ENCODE results near the gene PDK2.

PDK2 gene

GRCh38 chr17:50080096-50080480, 15.1 kb upstream of the PDK2 start:
- DNase-seq = no peak

DNA sequence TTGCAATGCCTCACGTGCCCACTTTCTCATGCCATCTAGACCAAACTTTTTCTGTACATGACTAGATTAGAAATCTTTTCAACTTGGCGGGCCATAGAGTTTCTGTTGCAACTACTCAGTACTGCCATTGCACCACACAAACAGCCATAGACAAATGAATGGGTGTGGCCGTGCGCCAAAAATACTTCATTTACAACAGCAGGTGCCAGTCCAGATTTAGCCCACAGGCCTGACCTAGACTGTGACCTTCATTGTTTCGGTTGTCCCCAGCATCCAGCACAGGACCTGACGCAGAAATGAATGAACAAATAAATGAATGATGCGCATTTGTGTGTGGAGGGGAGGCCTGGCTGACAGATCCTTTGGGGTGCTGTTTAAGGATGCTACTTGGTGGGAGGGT, 14.3 kb upstream of the PDK2 start:
- DNase-seq = no peak

DNA sequence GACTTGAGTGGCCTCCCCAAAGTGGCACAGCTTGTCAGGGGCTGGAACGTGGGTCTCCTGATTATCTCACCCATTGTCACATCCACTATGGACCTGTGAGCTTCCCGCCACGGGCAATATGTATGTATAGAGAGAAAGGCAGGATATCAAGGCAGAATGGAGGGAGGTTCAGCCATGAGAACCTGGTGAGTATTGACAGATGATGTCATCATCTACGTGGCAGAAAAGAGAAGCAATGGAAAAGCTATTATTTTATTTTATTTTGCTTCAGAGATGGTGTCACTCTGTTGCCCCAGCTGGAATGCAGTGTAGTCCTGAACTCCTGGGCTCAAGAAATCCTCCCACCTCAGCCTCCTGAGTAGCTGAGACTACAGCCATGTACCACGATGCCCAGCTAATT, 13.4 kb upstream of the PDK2 start:
- DNase-seq = no peak

DNA sequence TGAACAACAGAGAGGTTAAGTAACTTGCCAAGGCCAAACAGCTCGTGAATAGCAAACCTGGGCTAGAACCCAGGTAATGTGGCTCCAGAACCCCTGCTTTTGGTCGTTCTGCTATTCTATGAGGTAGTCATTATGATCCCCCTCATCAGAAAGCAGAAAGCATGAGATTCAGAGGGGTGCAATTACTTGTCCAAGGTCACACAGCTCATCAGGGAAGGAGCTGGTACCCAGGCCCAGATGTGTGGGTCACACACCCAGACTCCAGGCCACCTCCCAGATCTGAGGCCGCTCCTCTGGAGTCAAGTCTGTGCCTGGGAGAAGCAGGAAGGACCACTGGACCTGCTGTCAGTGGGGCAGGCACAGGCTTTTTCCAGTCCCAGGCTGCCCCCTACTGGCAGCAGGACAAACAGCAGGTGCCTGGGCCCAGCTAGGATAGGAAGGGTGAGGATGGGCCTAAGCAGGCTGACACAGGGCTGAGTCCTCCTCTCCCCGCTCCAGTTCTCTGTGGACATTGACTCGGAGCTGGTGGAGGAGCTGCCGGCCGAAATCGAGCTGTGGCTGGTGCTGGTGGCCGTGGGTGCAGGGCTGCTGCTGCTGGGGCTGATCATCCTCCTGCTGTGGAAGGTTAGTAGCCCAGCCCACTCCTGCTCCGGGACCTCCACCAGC, 7.8 kb upstream of the PDK2 start:
- peak; percentile 88 for DNase-seq

DNA sequence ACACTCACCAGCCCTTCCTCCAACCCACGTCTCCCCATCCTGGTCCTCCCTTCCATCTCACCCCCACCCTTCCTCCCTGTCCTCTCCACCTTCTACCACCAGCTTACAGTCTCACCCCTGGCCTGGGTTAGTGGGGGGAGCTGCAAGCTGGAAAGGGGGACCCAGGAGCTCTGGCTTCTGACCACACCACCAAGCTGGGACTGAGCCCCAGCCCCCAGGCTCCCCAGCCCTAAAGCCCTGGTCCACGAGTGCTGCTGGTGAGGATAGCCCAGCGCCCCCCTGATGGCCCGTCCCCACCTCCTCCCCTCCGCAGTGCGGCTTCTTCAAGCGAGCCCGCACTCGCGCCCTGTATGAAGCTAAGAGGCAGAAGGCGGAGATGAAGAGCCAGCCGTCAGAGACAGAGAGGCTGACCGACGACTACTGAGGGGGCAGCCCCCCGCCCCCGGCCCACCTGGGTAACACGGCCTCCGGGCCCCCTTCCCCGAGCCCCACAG, 7.2 kb upstream of the PDK2 start:
- DNase-seq = no peak

GRCh38 chr17:50088952-50089825, 6.0 kb upstream of the PDK2 start:
- DNase-seq = no peak

- DNase-seq = no peak
Measured at GRCh38 chr17:50090071-50090470, 5.1 kb upstream of the PDK2 start.

DNA sequence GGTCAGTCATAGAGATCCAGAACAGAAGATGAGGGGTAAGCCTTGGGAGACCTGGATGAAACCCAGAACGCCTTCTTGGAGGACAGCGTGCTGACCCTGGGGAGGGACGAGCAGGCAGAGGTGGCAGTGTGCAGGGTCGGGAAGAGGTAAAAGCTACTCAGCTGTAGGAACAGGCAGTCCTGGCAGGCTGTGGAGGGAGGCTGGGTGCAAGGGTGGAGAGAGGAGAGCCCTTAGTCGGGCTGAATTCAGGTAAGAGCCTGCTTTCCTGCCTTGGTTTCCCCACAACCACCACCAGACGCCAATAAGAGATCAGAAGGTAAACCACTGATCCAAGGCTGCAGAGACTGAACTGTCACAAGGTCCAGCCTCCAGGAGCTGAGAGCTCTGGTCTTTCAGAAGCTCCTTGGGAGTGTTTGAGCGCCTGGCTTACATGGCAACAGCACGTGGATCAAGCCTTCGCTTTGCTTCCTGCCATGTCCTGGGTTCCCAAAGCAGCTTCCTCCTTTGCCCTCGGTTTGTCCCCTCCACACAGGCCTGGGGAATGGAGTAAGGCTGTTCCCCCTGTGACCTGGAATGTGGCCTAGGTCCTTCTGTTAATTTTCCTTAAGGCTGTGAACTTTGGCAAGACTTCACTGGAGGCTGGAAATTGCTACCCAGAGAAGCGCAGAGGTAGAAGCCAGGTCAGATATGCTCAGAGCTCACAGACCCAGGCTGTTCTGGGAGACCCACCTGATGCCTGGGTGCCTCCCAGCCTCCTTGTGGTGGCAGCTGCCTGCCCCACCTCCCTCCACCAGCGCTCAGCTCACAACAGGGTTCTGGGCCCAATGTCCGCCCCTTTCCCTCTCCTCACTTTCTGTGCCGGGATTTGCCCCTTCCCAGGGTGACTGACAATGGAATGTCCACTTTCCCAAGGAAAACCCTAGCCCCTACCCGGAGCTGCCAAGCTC, 3.9 kb upstream of the PDK2 start:
- no peak for DNase-seq

GRCh38 chr17:50091918-50092285, 3.2 kb upstream of the PDK2 start:
- DNase-seq = no peak

GRCh38 chr17:50093246-50093645, 1.9 kb upstream of the PDK2 start:
- no peak for DNase-seq

- DNase-seq = no peak
Measured at GRCh38 chr17:50093807-50094206, 1.3 kb upstream of the PDK2 start.

GRCh38 chr17:50094243-50094752, 853 bp upstream of the PDK2 start:
- peak; percentile 96 for DNase-seq

DNA sequence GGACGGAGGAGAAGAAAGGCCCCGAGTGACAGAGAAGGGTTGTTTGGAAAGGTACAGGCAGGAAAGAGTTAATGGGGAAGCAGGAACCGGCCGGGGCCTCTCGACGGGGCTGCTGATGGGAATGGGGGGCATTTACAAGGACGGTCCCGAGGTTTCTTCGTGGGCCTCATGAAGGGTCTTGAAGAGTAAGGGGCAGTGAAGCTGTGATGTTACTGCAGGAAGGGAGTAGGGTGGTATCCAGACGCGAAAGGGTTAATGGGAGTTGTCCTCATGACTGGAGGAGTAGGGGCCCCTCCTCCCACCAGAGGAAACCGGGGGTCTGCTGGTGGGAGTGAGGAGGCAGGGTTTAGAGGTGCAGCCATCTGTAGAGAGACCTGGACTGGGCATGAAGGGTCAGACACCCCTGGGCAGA, 481 bp downstream of the PDK2 start:
- DNase-seq = peak; percentile 35

GRCh38 chr17:50096092-50096491, 941 bp downstream of the PDK2 start:
- no peak for DNase-seq

GRCh38 chr17:50096758-50097157, 1.6 kb downstream of the PDK2 start:
- DNase-seq = no peak

DNA sequence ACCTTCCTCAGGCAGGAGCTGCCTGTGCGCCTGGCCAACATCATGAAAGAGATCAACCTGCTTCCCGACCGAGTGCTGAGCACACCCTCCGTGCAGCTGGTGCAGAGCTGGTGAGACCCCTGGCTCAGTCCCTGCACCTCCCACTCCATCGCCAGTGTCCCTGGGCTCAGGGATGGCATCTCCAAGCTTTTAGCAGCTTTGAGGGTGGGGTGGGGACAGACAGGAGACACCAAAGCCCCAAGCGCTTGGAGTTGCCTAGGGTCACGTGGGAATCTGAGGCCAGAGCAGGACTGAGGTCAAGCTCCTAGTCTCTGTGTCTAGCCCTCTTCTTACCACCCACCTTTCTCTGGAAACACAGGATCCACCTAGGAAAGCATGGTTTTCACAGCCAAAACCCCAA, 2.3 kb downstream of the PDK2 start:
- DNase-seq = no peak

- DNase-seq = no peak
Measured at GRCh38 chr17:50097926-50098325, 2.8 kb downstream of the PDK2 start.

- DNase-seq = no peak
Measured at GRCh38 chr17:50098583-50098982, 3.4 kb downstream of the PDK2 start.

- no peak for DNase-seq
Measured at GRCh38 chr17:50099003-50099402, 3.9 kb downstream of the PDK2 start.

DNA sequence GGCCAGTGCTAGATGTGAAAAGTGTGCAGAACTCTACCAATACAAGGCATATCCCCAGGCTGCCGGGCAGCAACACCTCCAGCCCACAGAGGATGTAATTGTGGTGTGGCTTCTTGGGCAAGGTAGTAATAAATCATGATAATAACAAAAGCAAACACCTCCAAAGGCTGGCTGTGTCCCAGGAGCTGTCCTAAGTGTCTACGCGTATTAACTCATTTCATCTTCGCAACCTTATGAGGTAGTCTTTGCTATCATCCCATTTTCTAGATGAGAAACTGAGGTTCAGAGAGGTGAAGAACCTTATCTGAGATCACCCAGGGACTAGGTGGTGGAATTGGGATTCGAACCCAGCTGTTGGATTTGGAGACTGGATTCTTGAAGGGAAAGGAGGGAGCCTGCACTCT, 5.3 kb downstream of the PDK2 start:
- DNase-seq = no peak

- no peak for DNase-seq
Measured at GRCh38 chr17:50100921-50101345, 5.8 kb downstream of the PDK2 start.

DNA sequence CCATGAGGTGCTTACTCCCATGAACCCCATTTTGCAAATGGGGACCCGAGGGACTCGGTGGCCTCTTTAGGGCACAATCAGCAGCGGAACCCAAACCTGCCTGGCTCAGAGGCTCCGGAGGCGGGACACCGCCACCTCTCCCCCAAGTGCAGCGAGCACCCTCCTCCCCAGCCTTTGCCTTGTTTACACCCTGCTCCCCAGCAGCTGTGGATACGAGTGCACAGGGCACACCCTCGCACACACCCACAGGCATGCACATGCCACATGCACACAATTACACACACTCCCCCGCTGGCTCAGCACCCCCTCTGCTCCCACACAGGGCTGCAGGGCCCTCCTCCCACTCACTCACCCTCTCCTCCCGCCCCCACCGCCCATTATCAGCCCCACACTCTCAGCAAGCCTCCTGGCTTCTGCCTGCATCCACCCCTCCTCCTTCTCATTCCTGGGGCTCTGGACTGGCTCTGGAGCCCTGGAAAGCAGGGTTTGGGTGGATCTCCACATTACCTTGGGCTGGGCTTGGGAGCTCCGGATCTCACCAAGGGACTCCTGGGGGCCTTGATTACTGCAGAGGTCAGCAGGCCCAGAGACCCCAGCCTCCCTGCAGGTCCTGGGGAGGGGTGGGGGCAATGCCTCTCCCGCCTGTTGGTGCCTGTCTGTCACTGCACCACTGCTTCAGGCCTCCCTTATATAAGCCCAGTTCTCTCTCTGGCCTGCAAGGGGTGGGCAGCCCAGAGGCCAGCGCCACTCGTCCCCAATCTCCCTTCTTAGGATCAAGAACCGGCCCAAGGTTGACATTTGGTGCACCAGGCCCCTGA, 6.4 kb downstream of the PDK2 start:
- no peak for DNase-seq

Measured in NCI-H82 (cell line).